NCI-H2171 (cell line): ENCODE results near the gene SRP54.
"Not testable (repeated sequence)": the region's sequence is repeated elsewhere in the genome, so short reads cannot be mapped to it uniquely, and the experiment has no call there.

Experiments
- DNase-seq: peaks from one replicate; lab custom pipeline; 2025; lab: John Stamatoyannopoulos, UW

The SRP54 gene

GRCh38 chr14:35046751-35047536 lies 64.2 kb downstream of the SRP54 start:
- peak; percentile 49 for DNase-seq

GRCh38 chr14:35047976-35048513 lies 65.3 kb downstream of the SRP54 start:
- no peak for DNase-seq

GRCh38 chr14:35050652-35051051 lies 67.9 kb downstream of the SRP54 start:
- DNase-seq, result no peak

GRCh38 chr14:35051796-35052195 lies 69.0 kb downstream of the SRP54 start:
- no peak for DNase-seq

GRCh38 chr14:35052637-35053036 lies 69.8 kb downstream of the SRP54 start:
- no peak for DNase-seq

GRCh38 chr14:35061113-35061791 lies 78.5 kb downstream of the SRP54 start:
- DNase-seq, result not testable (repeated sequence)

GRCh38 chr14:35065731-35066130 lies 82.9 kb downstream of the SRP54 start:
- DNase-seq, result not testable (repeated sequence)

- no peak for DNase-seq
These were observed 85.6 kb downstream of the SRP54 start for GRCh38 chr14:35068238-35069012.

GRCh38 chr14:35072226-35072625 lies 89.4 kb downstream of the SRP54 start:
- no peak for DNase-seq

GRCh38 chr14:35073486-35073885 lies 90.7 kb downstream of the SRP54 start:
- no peak for DNase-seq

- DNase-seq, result no peak
These were observed 95.3 kb downstream of the SRP54 start for GRCh38 chr14:35078082-35078481.
